Measurements from ENCODE around the gene PIGU. TPM values are rescaled to one million over a fixed set of nuclear protein-coding genes. Genes with fewer than 3 reads are reported as not detected.

Gene PIGU
- total and polyA plus RNA-seq, 2 of the 13 experiments (the other 11 are each of a cell fraction or from before 2014, with no cell fraction given): 45.5 to 231 TPM

- TF ChIP-seq, protein P1, sequence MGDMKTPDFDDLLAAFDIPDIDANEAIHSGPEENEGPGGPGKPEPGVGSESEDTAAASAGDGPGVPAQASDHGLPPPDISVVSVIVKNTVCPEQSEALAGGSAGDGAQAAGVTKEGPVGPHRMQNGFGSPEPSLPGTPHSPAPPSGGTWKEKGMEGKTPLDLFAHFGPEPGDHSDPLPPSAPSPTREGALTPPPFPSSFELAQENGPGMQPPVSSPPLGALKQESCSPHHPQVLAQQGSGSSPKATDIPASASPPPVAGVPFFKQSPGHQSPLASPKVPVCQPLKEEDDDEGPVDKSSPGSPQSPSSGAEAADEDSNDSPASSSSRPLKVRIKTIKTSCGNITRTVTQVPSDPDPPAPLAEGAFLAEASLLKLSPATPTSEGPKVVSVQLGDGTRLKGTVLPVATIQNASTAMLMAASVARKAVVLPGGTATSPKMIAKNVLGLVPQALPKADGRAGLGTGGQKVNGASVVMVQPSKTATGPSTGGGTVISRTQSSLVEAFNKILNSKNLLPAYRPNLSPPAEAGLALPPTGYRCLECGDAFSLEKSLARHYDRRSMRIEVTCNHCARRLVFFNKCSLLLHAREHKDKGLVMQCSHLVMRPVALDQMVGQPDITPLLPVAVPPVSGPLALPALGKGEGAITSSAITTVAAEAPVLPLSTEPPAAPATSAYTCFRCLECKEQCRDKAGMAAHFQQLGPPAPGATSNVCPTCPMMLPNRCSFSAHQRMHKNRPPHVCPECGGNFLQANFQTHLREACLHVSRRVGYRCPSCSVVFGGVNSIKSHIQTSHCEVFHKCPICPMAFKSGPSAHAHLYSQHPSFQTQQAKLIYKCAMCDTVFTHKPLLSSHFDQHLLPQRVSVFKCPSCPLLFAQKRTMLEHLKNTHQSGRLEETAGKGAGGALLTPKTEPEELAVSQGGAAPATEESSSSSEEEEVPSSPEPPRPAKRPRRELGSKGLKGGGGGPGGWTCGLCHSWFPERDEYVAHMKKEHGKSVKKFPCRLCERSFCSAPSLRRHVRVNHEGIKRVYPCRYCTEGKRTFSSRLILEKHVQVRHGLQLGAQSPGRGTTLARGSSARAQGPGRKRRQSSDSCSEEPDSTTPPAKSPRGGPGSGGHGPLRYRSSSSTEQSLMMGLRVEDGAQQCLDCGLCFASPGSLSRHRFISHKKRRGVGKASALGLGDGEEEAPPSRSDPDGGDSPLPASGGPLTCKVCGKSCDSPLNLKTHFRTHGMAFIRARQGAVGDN (CRISPR knock-in tag; IDR thresholded peaks at IDR 0.05): no peak; the same call in 1 of the 2 replicates
- TF ChIP-seq ZNF546 (CRISPR knock-in tag; conservative IDR thresholded peaks at IDR 0.05): no peak
- TF ChIP-seq CBX1 (IDR thresholded peaks at IDR 0.05; ENCODE audit: low read depth): no peak
- TF ChIP-seq LCORL (IDR thresholded peaks at IDR 0.05): no peak
- TF ChIP-seq LCORL (CRISPR knock-in tag; IDR thresholded peaks at IDR 0.05): peak; percentile 32; the same call in 1 of the 2 replicates
- TF ChIP-seq ZNF337 (CRISPR knock-in tag; IDR thresholded peaks at IDR 0.05; ENCODE audit: borderline replicate concordance, low read depth): no peak
- no peak for TF ChIP-seq ZNF644 (CRISPR knock-in tag; IDR thresholded peaks at IDR 0.05; ENCODE audit: low read depth)
- 0 out of 2 replicates have a peak, but pooled peaks have one; percentile 28 for TF ChIP-seq ZMYM4 (CRISPR knock-in tag; IDR thresholded peaks at IDR 0.05)
- TF ChIP-seq, protein P2, sequence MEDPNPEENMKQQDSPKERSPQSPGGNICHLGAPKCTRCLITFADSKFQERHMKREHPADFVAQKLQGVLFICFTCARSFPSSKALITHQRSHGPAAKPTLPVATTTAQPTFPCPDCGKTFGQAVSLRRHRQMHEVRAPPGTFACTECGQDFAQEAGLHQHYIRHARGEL (CRISPR knock-in tag; IDR thresholded peaks at IDR 0.05): no peak
- TF ChIP-seq ZNF558 (CRISPR knock-in tag; IDR thresholded peaks at IDR 0.05; ENCODE audit: borderline replicate concordance): peak; percentile 80; the same call in 1 of the 2 replicates
- TF ChIP-seq ZBTB8A (CRISPR knock-in tag; IDR thresholded peaks at IDR 0.05; ENCODE audit: borderline replicate concordance, low read depth): no peak
- TF ChIP-seq ZNF549 (CRISPR knock-in tag; IDR thresholded peaks at IDR 0.05): no peak
- TF ChIP-seq GTF3A (CRISPR knock-in tag; conservative IDR thresholded peaks at IDR 0.05): no peak
- TF ChIP-seq HNF4G (IDR thresholded peaks at IDR 0.05; ENCODE audit: borderline replicate concordance, low read depth, low read length): no peak
- no peak for TF ChIP-seq HNF4G (CRISPR knock-in tag; IDR thresholded peaks at IDR 0.05; ENCODE audit: borderline replicate concordance, low read depth)
- TF ChIP-seq ELF4 (CRISPR knock-in tag; IDR thresholded peaks at IDR 0.05; ENCODE audit: borderline replicate concordance): 0 out of 2 replicates have a peak, but pooled peaks have one; percentile 65
- peak; percentile 69; the same call in 1 of the 2 replicates for TF ChIP-seq CREM (IDR thresholded peaks at IDR 0.05)
- no peak for TF ChIP-seq CREM (CRISPR knock-in tag; IDR thresholded peaks at IDR 0.05)
- TF ChIP-seq KDM5B (CRISPR knock-in tag; IDR thresholded peaks at IDR 0.05; ENCODE audit: borderline replicate concordance): no peak
- TF ChIP-seq ZFY (CRISPR knock-in tag; IDR thresholded peaks at IDR 0.05): no peak
- peak; percentile 44 for TF ChIP-seq HNRNPLL (IDR thresholded peaks at IDR 0.05; ENCODE audit: low read depth, low read length, poor library complexity, severe bottlenecking)
- no peak for TF ChIP-seq NKX3-1 (CRISPR knock-in tag; IDR thresholded peaks at IDR 0.05)
- TF ChIP-seq CCDC6 (CRISPR knock-in tag; IDR thresholded peaks at IDR 0.05): 0 out of 2 replicates have a peak, but pooled peaks have one; percentile 33
- TF ChIP-seq HNF1B (CRISPR knock-in tag; IDR thresholded peaks at IDR 0.05): peak; percentile 74; the same call in 1 of the 2 replicates
Measured at GRCh38 chr20:34703424-34704176, 26.7 kb upstream of the PIGU start (continued).
